Measurements from ENCODE around the gene MAP3K8.
A peak's percentile ranks its signal among the peaks of the same experiment; 100 is the strongest.

MAP3K8 gene

DNA sequence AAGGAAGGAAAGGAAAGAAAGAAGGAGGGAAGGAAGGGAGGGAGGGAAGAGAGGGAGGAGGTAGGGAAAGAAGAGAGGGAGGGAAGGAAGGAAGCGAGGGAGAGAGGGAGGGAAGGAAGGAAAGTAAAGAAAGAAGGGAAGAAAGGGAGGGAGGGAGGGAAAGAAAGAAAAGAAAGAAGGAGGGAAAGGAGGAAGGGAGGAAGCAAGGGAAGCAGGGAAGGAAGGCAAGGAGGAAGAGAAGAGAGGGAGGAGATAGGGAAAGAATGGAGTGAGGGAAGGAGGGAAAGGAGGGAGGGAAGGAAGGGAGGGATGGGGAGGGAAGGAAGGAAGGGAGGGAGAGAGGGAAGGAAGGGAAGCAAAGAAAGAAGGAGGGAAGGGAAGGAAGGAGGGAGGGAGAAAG is 65.8 kb downstream of the MAP3K8 start:
- peaks cover 61% of the 10 kb centered on the region for H3K4me1 Mint-ChIP-seq

DNA sequence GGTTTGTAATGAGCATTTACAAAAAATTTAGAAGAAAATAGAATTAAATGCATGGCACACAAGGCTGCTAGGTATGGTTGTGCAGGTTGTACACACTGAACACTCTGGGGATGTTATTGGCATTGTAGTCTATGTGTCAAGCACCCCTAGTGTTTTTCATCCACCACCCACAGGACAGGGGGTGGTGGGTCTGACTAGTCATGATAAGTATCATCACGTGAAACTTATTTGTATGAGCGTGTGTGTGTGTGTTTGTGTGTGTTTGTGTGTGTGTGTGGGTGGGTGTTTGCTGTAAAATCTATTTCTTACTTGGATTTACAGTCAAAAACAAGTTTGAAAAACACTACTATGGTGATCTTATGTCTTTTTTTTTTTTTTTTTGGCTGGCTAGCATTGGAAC is 66.5 kb downstream of the MAP3K8 start:
- no peak for ATAC-seq (ENCODE audit: low read depth)
- H3K36me3 Mint-ChIP-seq = no peaks in the 10 kb centered on the region
- H3K27me3 Mint-ChIP-seq = no peaks in the 10 kb centered on the region
- no peak overlapping the region for H3K4me3 Mint-ChIP-seq
- peak overlapping the region; percentile 58 for H3K27ac Mint-ChIP-seq
- peaks cover 62% of the 10 kb centered on the region for H3K4me1 Mint-ChIP-seq
- DNase-seq (ENCODE audit: low spot score in 2 of 2) = no peak
- H3K9me3 Mint-ChIP-seq = no peaks in the 10 kb centered on the region

More for the DNA sequence above, 65.8 kb downstream of the MAP3K8 start:
- no peak for DNase-seq (ENCODE audit: low spot score in 2 of 2)
- H3K27ac Mint-ChIP-seq = peak overlapping the region; percentile 41
- no peaks in the 10 kb centered on the region for H3K36me3 Mint-ChIP-seq
- H3K27me3 Mint-ChIP-seq = no peaks in the 10 kb centered on the region
- H3K4me3 Mint-ChIP-seq = no peak overlapping the region
- no peaks in the 10 kb centered on the region for H3K9me3 Mint-ChIP-seq
- ATAC-seq (ENCODE audit: low read depth) = no peak

DNA sequence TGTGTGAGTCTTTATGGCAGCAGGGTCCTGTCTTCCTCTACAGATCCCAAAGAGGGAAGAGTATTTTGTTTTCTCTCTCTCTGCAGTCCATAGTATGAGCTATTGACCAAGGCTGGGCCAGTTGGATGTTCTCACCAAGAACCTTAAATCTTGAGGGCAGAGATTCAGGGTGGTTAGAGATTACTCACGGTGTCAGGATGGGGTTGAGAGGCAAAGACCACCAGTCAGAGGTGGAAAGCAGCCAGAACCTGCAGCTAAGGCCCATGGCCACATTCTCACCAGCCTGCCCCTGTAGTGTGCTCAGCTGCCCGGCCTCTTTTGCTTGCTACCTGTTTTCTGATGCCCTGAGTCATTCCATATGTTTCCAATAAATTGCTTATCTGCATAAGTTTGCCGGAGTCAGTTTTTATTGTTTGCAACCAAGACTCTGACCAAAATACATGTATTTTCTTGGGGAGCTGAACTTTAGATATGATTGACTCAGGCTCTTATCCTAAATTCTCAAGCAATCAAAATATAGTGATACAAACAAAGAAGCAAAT is 67.0 kb downstream of the MAP3K8 start:
- Mint-ChIP-seq H3K4me3 (no peak overlapping the region), H3K9me3 (no peaks in the 10 kb centered on the region), H3K4me1 (peaks cover 67% of the 10 kb centered on the region), H3K27ac (peak overlapping the region; percentile 58), H3K27me3 (no peaks in the 10 kb centered on the region), H3K36me3 (no peaks in the 10 kb centered on the region)
- ATAC-seq (ENCODE audit: low read depth) (no peak), DNase-seq (ENCODE audit: low spot score in 2 of 2) (no peak)

DNA sequence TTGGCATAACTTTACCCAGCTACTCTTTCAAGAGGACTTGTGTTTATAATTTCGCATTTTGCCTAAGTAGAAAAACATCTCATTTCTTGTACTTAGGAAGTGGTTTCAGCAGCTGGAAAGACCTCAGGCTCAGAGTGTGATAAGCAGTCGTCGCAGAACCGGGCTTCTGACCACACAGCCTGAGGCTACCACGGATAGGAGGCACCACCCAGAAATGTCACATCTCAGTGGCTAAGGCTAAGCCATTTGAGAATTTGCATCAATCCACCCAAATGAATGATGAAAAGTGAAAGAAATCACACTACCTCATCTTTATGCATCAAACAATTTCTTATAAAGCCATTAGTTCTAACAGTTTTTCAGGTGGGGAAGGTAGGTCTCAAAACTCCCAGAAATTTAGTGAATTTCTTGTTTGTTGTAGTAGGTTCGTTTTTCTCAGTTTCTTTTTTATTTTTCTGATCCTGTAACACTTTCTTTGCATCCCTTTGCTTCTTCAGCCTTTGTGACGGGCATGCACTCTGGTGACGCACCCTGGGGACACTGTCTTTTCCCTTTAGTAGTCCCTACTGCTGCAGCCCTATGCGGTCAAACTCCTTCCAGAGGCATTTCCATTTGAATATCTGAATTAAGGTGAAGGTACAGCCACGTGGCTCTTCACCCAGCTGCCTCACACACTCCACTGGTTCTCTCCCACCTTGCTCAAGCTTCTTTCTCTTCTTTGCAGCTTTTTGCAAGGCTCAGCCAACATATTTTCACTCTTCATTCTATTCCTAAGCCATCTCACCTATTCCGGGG is 68.5 kb downstream of the MAP3K8 start:
- peaks cover 53% of the 10 kb centered on the region for H3K4me1 Mint-ChIP-seq
- ATAC-seq (ENCODE audit: low read depth) = peak; percentile 87
- peak overlapping the region; percentile 85 for H3K4me3 Mint-ChIP-seq
- H3K27me3 Mint-ChIP-seq = no peaks in the 10 kb centered on the region
- no peaks in the 10 kb centered on the region for H3K36me3 Mint-ChIP-seq
- peak overlapping the region; percentile 88 for H3K27ac Mint-ChIP-seq
- peak in 1 of 2 donors; percentile 43 for DNase-seq (ENCODE audit: low spot score in 2 of 2)
- no peaks in the 10 kb centered on the region for H3K9me3 Mint-ChIP-seq

DNA sequence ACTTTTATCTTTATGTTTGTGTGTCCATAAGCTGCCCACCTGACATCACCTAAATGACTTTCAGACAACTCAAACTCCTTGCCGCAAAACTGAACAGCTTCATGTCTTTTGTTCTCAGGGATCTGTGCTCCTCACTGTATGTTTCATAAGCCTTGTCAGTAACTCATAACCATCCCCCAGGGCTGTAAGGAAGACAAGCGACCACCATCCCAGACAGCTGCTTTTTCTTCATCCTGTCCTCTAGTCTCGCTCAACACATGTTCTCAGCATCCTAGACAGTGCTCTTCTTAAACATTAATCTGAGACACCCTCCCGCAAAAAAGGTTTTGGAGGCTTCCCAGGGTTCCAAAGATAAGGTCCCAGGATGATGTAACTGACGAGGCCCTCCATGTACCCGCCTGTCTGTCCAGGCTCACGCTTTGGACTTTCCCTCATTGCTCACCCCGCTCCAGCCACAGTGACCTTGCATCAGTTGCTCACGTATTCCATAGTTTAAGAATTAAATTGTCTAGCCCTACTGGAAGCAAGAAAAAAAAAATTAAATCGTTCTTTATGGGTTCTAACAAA is 69.8 kb downstream of the MAP3K8 start:
- Mint-ChIP-seq H3K27me3 (no peaks in the 10 kb centered on the region), H3K9me3 (no peaks in the 10 kb centered on the region), H3K4me3 (peak overlapping the region; percentile 38), H3K4me1 (peaks cover 44% of the 10 kb centered on the region), H3K27ac (peak overlapping the region; percentile 76), H3K36me3 (no peaks in the 10 kb centered on the region)
- DNase-seq (ENCODE audit: low spot score in 2 of 2) (no peak), ATAC-seq (ENCODE audit: low read depth) (no peak)

DNA sequence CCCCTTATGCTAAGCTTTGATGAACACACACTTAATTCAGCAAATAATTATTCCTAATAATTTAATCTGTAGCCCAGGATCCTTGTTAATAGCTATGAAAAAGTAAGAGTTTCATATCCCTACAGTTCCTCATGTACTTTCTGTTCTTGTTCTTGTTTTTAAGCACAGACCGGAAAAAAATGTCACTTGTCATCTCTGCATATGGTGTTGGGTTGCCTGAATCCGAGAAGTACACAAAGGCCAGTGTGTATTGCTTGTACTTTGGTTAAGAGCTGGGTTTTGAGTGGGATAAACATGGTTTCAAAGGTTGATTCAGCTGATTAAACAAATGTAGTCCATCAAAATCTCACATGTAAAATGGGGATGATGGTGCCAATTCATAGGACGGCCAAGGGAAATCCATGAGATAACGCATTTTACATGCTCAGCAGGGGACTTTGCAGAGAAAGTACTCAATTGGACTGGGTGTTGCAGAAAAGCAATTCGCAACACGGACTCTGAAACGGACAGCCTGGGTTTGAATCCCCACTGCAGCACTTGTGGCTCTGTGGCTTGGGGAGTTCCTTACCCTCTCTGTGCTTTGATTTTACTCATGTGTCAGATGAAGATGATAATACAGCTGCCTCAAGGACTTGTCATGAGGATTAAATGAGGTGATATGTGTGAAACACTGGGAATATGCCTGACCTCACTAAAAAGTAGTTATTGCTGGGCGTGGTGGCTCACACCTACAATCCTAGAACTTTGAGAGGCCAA is 71.7 kb downstream of the MAP3K8 start:
- Mint-ChIP-seq H3K4me3 (peak overlapping the region; percentile 66), H3K4me1 (peaks cover 34% of the 10 kb centered on the region), H3K27ac (peak overlapping the region; percentile 93), H3K9me3 (no peaks in the 10 kb centered on the region), H3K36me3 (no peaks in the 10 kb centered on the region), H3K27me3 (no peaks in the 10 kb centered on the region)
- no peak for DNase-seq (ENCODE audit: low spot score in 2 of 2)
- peak; percentile 64 for ATAC-seq (ENCODE audit: low read depth)

DNA sequence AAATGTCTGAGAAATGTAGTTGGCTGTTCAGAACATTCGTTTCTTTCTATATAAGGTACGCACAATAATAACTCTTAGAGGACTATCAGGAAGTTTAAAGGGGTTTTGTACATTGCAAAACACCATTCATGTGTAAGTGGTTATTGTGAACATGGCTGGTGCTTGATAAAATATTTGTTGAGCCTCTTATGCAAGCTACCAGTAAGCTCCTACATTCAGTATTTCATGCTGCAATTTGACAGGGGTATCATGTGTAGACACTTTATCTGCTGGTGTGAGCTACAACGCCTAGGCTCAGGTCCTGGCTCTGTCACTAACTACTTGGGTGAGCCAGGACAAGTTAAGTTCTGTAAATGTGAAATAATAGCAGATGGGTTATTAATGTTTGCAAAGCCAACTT is 75.5 kb downstream of the MAP3K8 start:
- Mint-ChIP-seq H3K9me3 (no peaks in the 10 kb centered on the region), H3K4me1 (peaks cover 18% of the 10 kb centered on the region), H3K27me3 (no peaks in the 10 kb centered on the region), H3K4me3 (no peak overlapping the region), H3K36me3 (no peaks in the 10 kb centered on the region), H3K27ac (no peak overlapping the region)
- DNase-seq (ENCODE audit: low spot score in 2 of 2) (no peak), ATAC-seq (ENCODE audit: low read depth) (no peak)

DNA sequence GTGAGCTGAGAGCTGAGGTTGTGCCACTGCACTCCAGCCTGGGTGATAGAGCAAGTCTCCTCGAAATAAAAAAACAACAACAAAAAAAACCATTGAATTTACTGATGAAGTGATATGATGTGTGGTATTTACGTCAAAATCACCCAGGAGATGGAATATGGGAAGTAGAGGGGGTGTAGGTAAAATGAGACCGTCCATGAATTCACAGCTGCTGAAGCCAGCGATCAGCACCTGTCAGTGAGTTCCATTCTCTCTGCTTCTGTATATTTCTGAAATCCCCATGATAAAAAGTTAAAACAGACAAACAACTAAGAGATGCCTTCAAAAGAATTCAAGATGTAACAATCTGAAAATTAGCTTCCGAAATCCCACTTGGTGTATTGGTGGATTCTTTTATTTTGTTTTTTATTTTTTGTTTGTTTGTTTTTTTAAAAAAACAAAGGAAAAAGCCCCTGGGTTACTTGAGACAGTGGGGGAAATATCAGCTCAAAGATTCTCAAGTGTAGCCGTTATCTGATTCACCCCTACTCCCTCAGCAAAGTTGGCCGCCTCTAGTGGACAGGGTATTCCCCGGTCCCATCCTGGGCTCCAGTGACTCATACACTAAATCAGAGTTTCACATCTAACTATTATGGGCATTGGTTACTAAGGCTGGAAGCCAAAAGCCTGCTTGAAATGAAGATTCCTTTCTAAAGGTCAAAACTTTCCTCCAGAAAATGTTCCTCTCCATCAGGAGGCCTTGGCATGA is 76.4 kb downstream of the MAP3K8 start:
- no peaks in the 10 kb centered on the region for H3K36me3 Mint-ChIP-seq
- peak; percentile 62 for ATAC-seq (ENCODE audit: low read depth)
- DNase-seq (ENCODE audit: low spot score in 2 of 2) = no peak
- no peaks in the 10 kb centered on the region for H3K9me3 Mint-ChIP-seq
- peaks cover 18% of the 10 kb centered on the region for H3K4me1 Mint-ChIP-seq
- H3K27ac Mint-ChIP-seq = no peak overlapping the region
- no peaks in the 10 kb centered on the region for H3K27me3 Mint-ChIP-seq
- H3K4me3 Mint-ChIP-seq = no peak overlapping the region

DNA sequence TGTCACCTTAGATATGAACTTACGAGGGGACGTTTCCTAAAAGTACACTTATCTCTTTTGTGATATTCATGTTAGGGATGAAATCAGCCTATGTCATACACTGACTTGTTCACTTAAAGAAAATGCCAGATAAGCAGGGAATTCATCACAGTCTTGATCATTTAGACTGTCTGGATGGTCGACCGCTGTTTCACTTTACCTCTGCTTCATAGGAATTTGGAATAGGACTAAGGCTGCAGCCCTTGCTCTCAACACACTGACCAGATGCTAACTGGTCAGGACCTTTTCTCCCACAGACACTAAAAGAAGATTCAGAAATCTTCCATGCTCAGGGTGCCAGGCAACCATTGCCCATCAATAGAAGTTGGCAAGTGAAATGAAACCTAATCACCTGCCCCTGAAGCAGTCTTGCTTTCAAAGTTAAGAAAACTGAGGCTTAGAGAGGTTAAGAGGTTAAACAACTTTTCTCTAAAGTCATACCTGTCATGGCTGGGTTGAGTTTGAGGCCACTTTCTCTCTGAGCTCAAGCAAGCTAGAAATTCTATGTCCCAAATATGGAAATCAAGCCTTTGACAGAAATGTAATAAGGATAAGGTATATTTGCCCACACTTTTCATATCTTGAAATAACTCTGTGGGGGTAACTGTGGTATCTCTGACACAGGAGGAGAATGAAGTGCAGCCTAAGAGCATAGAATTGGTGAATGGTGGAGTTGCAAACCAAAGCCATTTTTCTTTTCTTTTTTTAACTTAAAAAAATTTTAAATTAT is 77.1 kb downstream of the MAP3K8 start:
- no peaks in the 10 kb centered on the region for H3K27me3 Mint-ChIP-seq
- no peaks in the 10 kb centered on the region for H3K36me3 Mint-ChIP-seq
- DNase-seq (ENCODE audit: low spot score in 2 of 2) (no peak), ATAC-seq (ENCODE audit: low read depth) (no peak)
- H3K4me3 Mint-ChIP-seq = no peak overlapping the region
- H3K4me1 Mint-ChIP-seq = peaks cover 11% of the 10 kb centered on the region
- no peak overlapping the region for H3K27ac Mint-ChIP-seq
- H3K9me3 Mint-ChIP-seq = no peaks in the 10 kb centered on the region

Measured in memory B cell (primary cell).